GM19452 (cell line): ENCODE data around the gene RAB40C.

Source experiments
- ATAC-seq: cut with Tn5 transposase; IDR thresholded peaks from one replicate; pipeline ENCODE4 v1.9.1; 2021; ENCODE audit not compliant: unreplicated experiment

RAB40C gene

DNA sequence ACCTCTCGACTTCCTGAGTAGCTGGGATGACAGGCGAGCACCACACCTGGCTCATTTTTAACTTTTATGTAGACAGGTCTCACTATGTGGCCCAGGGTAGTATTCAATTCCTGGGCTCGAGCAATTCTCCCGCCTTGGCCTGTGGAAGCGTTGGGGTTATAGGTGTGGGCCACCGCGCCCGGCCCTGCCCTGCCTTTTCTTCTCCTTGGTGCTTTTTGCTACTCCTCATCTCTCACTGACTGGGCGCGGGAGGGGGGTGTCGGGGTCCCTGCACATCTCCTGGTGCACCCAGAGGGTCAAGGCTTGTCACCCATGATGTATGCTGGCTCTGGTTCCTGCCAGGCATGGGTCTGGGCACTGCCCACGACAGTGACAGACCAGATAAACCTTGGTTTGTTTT is 54.7 kb downstream of the RAB40C start:
- ATAC-seq: no peak

DNA sequence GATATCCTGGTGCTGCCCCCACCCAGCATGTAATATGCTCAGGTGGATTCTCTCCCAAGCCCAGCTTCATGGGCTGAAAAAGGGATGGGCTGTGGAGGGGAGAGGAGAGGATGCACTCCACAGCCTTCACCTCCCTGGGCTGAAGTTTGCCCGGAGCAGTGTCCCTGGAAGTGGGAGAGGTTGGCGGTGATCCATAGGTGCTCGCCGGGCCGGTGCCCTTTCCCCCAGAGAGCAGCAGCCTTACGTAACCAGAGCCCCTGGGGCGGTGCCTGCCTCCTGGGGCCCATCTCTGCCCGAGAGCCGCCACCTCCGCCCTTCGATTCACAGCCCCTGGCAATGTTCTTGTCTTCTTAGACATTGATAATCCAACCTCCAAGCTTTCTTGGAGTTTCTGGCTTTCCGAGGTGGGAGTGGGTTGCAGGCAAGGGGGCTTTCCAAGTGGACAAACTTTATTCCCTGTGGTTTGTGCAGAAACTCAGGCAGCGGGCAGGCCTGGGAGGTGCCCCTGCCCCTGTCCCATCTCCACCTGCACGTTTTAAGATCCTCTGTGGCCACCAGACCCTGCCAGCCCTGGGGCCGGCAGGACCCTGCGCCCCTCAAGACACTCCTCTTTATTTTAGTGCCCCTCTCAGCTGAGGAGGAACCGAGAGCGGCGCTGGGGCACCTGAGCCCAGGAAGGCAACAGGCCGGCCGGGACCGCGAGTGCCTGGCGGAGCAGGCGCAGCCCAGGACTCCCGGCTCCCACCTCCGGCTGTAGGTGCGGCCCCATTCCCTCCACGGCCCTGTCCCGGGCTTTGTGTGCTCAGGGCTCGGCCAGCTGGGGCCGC is 56.2 kb downstream of the RAB40C start:
- ATAC-seq: no peak

DNA sequence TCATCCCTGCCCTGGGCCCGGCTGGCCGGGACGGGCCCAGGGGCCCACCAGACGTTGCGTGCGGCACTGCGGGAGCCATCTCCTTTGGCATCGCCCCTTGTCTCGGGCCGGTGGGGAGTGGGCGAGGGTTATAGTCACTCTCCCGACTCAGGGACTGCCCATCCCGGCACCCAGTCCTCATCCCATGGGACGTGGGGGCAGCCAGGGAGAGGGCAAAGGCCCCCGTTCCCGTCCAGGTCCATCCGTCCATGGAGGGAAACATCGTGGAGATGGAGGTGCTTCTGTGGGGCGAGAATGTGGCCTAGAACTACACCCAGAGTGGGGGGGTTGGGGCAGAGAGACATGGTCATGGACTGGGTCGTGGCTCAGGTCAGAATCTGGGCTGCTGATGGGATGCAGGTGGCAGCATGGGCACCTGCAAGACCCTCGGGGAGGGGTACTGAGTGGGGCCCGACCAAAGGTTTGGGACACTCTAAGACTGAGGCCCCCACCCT is 56.9 kb downstream of the RAB40C start:
- ATAC-seq: no peak

DNA sequence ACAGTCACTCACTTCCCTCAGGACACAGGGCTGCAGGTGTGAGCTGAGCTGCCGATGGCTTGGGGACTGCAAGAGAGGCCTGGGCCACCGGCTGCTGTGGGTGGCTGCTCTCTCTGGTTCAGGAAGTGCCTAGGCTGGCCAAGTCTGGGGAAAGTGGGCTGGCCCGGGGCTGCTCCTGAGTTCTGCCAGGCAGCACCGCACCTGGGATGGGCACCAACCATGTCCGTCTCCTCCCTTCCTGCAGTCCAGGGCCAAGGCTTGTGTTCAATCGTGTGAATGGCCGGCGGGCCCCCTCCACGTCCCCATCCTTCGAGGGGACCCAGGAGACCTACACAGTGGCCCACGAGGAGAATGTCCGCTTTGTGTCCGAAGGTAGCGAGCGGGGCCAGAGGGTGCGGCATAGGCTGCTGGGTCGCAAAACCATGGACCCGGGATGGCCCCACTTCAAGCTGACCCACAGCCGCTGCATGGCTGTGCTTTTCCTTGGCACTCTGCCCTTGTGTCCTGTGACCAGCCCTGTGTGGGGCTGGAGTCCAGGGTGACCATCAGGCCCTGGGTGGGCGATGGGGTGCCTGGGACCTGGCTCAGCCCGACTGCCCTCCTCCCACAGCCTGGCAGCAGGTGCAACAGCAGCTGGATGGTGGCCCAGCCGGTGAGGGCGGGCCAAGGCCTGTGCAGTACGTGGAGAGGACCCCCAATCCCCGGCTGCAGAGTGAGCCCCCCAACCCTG is 57.5 kb downstream of the RAB40C start:
- no peak for ATAC-seq

DNA sequence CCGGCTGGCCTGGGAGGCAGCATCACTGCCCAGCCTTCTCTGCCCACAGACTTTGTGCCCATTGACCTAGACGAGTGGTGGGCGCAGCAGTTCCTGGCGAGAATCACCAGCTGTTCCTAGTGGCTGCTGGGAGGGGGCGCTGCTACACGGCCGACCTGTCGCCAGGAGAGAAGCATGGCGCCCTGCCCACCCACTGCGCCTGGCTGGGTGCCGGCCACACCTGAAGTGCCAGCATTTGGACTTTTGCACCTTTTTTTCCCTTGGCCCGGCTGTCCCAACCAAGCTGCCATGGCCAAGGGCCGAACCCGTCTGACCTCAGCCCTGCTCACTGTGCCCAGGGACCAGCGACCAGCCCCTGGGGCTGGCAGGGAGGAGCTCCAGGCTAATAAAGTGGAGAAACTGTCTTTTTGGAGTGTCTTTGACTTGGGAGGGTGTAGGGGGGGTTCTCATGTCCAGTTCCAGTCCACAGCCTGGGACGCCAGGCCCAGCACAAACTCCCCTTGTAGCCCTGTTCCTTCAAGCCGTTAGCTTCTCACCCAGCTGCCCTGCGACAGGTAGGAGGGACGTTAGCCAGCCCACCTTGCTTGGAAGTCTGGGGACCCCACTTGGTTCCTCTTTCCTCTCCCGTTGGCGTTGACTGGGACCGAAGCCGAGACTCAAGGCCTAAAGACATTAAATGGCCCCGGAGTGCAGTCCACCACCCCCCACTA is 58.4 kb downstream of the RAB40C start:
- no peak for ATAC-seq

DNA sequence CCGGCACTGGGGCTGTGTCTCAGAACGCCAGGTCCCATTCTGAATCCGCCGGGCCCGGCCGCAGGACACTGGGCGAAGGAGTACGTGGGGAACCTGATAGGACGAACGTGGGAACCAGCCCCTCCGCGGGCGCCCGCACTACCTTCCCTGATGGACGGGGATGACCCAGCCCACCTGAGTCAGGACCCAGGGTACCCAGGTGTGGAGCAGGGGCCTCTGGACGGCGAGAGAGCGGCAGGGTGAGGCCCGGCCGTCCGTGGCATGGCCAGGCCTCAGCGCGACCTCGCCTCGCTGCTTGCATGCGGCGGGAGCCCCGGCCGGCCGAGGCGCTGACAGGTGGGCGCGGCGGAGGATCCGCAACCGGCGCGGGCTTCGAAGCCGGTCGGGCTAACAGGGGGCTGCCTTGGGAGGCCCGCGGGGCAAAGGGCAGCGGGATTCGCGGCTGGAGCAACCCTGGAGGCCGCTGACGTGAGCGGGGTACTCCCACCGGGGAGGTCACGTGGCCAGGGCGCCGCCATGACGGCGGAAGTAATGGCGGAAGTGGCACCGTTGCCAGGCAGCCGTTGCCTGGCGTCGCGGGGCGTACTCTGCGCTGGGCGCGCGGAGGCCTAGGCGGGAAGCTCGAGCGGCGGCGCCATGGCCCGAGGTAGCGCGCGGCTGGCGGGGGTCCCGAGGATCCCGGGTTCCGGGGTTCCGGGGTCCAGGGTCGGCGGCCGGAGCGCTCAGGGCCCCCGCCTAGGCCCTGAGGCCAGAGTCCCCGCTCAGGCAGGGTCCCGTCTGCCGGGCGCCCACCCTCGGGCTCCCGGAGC is 59.1 kb downstream of the RAB40C start, which contains the start of gene WDR90:
WDR90 (plus strand) TSS at position 585 of the 809 bp plus-strand sequence; CDS start at position 637, 52 bp downstream.
- peak; percentile 79 for ATAC-seq

DNA sequence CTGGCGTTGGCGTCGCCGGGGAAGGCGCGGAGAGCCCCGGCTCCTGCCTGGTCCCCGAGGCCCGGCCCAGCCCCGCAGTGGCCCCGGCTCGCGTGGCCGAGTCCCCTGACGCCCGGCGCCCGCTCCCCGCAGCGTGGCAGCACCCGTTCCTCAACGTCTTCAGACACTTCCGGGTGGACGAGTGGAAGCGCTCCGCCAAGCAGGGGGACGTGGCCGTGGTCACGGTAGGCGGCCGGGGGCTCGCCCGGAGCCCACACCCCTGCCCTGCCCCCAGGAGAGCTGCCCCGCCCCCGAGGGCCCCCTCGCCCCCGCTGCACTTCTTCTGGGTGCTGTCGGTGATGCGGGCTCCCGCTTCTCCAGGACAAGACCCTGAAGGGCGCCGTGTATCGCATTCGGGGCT is 59.8 kb downstream of the RAB40C start:
- peak; percentile 25 for ATAC-seq

DNA sequence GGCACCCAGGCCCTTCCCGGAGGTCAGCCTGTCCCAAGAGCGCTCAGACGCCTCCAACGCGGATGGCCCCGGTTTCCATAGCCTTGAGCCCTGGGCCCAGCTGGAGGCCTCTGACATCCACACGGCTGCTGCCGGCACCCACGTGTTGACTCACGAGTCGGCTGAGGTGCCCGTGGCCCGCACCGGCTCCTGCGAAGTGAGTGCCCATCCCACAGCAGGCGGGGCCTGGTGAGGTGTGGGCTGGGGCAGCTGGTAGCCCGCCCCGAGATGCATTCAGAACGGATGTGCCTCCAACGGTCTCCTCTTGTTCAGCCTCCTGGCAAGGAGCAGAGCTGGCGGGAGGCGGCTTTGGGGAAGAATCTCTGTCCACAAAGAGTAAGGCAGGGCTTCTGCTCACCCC is 62.0 kb downstream of the RAB40C start:
- ATAC-seq: no peak

DNA sequence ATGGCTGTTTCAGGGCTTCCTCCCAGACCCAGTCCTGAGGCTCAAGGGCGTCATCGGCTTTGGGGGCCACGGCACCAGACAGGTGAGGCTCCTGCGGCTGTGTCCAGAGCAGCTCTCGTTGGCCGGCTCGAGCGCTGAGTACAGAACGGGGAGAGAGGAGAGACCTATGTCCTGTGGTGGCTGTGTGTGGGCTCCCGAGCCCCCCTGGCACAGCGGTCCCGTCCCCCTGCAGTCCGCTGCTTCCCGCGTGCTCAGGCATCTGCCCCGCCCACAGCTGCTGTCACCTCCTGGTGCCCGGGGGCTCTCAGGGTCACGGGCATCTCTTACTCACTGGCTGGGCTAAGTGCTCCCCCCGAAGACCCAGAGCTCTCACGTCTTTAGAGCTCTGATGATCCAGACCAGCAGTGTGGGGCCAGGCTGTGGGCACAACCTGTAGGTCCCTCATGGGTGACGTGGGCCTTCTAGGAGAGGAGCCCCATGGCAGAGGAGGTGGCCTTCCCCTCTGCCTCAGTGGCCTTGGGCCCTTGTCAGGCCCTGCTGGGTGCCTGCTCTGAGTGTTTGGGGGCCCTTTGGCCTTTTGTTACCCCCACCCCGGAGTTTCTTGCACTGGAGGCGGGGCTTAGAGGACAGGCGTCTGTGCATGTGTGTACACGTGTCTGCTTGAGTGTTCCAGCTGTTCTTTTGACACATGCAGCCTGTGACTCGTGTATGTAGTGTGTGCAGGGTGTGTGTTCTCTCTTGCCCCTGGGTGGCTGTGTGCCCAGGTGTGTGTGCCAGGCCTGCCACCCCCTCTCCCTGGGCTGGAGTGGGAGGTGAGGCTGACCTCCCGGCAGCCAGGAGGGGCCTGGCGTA is 62.8 kb downstream of the RAB40C start:
- ATAC-seq: no peak

DNA sequence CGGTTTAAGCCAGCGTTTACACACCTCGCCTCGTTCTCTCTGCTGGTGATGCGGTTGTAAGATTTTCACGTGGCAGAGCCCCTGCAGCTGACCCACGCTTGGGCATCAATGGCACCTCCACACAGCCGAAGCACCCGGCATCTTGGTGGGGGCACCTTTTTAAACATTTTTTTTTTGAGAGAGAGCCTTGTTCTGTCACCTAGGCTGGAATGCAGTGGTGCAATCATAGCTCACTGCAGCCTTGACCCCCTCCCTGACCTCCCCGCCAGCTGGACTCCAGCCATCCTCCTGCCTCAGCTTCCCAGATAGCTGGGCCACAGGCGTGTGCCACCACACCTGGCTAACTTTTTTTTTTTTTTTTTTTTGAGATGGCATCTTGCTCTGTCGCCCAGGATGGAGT is 64.2 kb downstream of the RAB40C start:
- no peak for ATAC-seq

DNA sequence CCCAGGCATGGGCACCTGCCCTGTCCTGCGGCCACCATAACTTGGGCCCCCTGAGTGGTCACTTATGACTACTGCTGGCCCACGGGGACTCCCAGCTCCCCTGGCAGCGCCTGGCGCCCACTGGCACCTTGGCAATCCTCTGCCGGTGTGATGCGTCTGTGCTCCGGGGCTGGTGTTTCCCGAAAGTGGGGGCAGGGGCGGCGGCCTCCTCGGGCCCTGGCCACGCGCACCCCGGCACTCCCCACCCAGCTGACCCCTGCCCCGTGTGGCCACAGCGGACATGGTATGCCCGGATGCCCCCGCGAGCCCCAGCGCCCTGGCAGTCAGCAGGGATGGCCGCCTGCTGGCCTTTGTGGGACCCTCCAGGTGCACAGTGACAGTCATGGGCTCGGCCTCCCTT is 67.6 kb downstream of the RAB40C start:
- no peak for ATAC-seq

DNA sequence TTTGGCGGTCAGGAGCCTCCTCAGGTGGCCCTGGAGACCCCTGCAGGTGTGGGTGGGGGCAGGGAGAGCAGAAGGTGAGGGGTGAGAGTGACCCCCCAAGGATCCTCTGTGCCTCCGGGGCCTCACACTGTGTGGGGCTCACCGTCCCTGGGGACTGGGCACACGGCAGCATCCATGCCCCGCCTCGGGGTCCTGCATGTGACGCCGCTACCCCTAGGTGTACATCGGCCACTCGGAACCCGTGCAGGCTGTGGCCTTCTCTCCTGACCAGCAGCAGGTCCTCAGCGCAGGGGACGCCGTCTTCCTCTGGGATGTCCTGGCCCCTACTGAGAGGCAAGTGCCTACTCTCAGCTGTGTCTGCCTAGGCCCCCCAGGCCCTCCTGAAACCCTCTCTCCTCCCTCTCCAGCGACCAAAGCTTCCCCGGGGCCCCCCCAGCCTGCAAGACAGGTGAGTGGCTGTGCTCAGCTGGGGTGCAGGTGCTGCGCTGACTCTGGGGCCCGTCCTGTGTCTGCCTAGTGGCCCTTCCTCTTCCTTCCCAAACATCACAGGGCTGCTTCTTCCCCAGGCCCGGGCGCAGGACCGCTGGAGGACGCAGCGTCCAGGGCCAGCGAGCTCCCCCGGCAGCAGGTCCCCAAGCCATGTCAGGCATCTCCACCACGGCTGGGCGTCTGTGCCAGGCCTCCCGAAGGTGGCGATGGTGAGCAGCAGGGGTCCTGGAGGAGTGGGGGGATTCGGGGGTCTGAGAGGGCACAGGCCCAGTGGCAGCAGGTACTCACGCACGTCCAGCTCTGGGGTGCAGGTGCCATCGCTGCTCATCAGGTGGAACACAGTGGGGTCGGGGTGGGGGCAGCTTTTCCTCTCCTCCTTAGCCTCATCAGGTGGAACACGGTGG is 69.1 kb downstream of the RAB40C start:
- no peak for ATAC-seq

DNA sequence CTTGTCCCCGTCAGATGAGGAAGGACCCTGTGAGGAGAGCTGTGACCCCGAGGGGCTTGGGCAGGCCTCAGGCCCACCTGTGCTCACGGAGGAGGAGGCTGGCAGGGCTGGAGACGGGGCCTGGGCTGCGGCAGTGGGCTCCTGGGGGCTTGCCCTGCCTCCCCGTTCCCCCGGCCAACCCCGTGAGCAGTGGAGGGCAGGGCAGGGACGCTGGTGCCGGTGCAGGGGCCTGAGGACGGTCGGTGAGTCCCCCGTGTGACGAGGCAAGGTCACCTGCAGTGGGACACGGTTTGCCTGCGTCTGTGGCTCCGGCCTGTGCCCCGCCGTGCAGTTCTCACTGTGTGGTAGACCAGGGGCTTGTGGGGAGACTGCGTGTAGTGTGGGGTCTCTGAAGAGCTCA is 69.8 kb downstream of the RAB40C start:
- no peak for ATAC-seq

DNA sequence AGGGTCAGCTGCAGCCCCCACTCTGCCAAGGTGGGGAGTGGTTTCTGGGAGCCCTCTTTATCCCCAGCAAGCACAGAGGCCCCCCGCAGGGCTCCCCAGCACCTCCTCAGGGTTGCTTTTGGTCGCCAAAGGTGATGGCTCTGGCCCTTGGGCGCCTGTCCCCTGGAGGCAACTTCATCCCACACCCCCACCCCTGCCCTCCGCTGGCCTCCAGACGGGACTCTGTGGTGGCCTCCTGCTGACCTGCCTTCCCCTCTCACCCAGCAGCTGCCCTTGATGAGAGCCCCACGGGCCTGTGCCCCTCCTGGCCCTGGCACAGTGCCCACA is 70.2 kb downstream of the RAB40C start:
- ATAC-seq: no peak

DNA sequence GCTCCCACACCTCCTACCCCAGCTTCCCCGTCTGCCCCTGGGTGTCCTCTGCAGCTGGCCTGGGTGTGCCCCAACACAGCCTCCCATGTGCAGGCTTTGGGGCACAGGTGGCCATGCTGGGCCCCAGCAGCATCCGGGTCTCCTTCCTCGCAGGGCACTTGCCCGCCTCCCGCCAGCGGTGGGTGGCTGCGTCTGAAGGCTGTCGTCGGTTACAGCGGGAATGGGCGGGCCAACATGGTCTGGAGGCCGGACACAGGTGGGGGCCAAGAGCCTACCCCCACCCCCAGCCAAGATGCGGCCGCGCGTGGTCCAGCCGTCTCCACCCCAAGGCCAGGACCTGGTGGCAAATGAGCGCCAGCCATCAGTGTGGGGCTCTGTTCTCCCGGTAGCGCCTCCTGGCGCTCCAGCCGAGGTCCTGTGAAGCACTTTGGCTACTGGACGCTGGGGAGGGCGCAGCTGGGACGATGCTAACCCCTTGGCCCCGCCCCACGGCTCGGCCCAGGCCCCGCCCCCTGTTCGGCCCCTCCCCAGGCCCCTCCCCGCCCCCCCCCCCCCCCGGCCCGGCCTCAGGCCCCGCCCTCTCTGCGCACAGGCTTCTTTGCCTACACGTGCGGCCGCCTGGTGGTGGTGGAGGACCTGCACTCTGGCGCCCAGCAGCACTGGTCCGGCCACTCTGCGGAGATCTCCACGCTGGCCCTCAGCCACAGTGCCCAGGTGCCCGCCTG is 70.8 kb downstream of the RAB40C start:
- ATAC-seq: no peak

DNA sequence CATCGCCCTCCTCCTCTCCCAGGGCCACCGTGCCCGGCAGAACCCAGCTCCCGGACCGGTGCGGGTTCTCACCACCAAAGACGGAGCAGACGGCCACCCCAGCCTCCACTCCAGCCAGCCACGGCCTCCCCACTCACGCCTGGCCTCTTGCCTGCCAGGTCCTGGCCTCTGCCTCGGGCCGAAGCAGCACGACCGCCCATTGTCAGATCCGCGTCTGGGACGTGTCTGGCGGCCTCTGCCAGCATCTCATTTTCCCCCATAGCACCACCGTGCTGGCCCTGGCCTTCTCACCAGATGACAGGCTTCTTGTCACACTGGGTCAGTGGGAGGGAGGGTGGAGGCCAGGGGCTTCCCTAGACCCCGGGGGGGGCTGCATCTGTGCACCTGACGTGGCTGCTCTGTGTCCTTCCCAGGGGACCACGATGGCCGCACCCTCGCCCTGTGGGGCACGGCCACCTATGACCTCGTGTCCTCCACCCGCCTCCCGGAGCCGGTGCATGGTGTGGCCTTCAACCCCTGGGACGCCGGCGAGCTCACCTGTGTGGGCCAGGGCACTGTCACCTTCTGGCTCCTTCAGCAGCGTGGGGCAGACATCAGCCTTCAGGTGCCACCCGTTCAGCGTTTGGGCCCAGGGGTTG is 71.4 kb downstream of the RAB40C start:
- ATAC-seq: no peak

DNA sequence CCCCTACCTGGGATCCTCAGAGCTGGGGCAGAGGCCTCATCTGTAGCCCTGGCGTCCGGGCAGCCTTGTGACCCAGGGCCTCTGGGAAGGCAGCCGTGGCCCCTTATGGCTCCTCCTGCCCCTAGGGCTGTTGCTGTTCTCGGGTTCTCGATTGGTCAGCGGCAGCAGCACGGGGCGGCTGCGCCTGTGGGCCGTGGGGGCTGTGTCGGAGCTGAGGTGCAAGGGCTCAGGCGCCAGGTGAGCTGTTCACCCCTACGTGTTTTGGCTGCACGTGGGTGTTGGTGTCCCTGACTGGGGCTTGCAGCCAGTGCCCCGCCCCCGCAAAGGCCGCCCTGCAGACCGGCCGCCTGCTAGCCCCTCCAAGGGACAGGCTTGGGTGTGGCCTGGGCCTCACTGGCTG is 72.2 kb downstream of the RAB40C start:
- ATAC-seq: no peak

DNA sequence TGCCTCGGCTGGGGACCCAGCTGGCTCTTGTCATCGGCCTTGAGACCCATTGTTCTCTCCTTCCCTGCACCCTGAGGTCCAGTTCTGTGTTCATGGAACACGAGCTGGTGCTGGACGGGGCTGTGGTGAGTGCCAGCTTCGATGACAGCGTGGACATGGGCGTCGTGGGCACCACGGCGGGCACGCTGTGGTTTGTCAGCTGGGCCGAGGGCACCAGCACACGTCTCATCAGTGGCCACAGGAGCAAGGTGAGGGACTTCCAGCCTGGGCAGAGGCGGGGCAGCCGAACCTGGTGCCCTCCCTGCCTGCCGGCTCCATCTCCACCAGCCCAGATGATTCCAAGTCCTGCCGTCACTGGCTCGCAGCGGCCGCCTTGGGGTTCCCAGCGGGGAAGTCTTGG is 72.7 kb downstream of the RAB40C start:
- ATAC-seq: no peak
